Lower leg skin (tissue), 3 donors: Measurements from ENCODE around the gene COG2.

Experiments used
- CTCF ChIP-seq, 3 donors: fragments of 450-650 bp; IDR thresholded peaks; one replicate each; pipeline ENCODE4 v1.5.1; 2016; ENCODE audit warnings: antibody characterized with exemption in 3 of 3, mild to moderate bottlenecking in 3 of 3, moderate library complexity in 2 of 3
- POLR2A ChIP-seq, 2 donors: fragments of 450-650 bp; IDR thresholded peaks; one replicate each; pipeline ENCODE4 v1.6.1; 2016 to 2017; ENCODE audit warnings: antibody characterized with exemption in 2 of 2, mild to moderate bottlenecking in 1 of 2, moderate library complexity in 1 of 2

GRCh38 chr1:230658691-230659090 lies 16.4 kb downstream of the COG2 start:
- TF ChIP-seq CTCF (IDR thresholded peaks at IDR 0.05) (no peak), POLR2A (IDR thresholded peaks at IDR 0.05) (no peak)
